ENCODE results near the gene GALNT2.

DNA sequence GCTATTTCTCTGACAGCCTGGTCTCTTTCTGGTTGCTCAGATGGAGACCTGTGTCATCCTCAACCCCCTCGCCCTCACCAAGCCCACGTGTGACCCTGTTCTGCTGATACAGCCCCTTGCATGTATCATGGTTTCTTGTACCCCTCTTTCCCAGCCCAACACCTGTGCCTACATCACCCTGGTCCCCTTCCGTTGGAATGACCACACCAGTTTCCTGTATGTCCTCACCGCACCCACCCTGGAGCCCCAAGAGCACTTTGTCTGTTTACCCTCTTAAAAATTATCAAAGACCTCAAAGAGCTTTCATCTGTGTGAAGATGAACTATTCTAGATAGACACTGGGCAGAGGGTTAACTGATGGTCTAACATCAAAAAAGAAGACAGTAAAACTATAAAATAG lies 179.5 kb downstream of the GALNT2 start:
- TF ChIP-seq POLR2AphosphoS5 (IDR thresholded peaks at IDR 0.05; ENCODE audit: low read depth, low read length) (no peak), TAF1 (IDR thresholded peaks at IDR 0.05; ENCODE audit: borderline replicate concordance, insufficient read depth, low read length) (no peak), SIN3A (IDR thresholded peaks at IDR 0.05; ENCODE audit: borderline replicate concordance, insufficient read depth, low read length) (no peak)
- TF ChIP-seq, protein P1, sequence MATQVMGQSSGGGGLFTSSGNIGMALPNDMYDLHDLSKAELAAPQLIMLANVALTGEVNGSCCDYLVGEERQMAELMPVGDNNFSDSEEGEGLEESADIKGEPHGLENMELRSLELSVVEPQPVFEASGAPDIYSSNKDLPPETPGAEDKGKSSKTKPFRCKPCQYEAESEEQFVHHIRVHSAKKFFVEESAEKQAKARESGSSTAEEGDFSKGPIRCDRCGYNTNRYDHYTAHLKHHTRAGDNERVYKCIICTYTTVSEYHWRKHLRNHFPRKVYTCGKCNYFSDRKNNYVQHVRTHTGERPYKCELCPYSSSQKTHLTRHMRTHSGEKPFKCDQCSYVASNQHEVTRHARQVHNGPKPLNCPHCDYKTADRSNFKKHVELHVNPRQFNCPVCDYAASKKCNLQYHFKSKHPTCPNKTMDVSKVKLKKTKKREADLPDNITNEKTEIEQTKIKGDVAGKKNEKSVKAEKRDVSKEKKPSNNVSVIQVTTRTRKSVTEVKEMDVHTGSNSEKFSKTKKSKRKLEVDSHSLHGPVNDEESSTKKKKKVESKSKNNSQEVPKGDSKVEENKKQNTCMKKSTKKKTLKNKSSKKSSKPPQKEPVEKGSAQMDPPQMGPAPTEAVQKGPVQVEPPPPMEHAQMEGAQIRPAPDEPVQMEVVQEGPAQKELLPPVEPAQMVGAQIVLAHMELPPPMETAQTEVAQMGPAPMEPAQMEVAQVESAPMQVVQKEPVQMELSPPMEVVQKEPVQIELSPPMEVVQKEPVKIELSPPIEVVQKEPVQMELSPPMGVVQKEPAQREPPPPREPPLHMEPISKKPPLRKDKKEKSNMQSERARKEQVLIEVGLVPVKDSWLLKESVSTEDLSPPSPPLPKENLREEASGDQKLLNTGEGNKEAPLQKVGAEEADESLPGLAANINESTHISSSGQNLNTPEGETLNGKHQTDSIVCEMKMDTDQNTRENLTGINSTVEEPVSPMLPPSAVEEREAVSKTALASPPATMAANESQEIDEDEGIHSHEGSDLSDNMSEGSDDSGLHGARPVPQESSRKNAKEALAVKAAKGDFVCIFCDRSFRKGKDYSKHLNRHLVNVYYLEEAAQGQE (IDR thresholded peaks at IDR 0.05; ENCODE audit: insufficient read depth in 1 of 2, low read depth in 2 of 2, low read length in 2 of 2) = no peak
